Activated CD4-positive, alpha-beta T cell treated with anti-CD3 and anti-CD28 coated beads for 36 hours (primary cell): Measurements from ENCODE around the gene OAF. TPM values are rescaled to one million over a fixed set of nuclear protein-coding genes. Genes with fewer than 3 reads are reported as not detected.

Experiments used
- ATAC-seq: fragments of 200-7000 bp; cut with Tn5 transposase; one replicate; pipeline ENCODE4 v1.10.0; 2021; ENCODE audit warnings: mild to moderate bottlenecking, moderate library complexity
- CTCF ChIA-PET: fragments of 350-600 bp; sonication (Branson Sonifier 250); formaldehyde crosslinking; loops from one replicate; lab custom pipeline; 2021; ENCODE audit warnings: antibody characterized with exemption; lab: Charles Lee
- POLR2A ChIA-PET: fragments of 350-600 bp; sonication (Branson Sonifier 250); formaldehyde crosslinking; loops from one replicate; lab custom pipeline; 2021; ENCODE audit warnings: antibody characterized with exemption, inconsistent platforms; lab: Charles Lee
- DNase-seq: peaks from one replicate; pipeline ENCODE4 v3.0.0-alpha.2; 2020
- H3K27ac Mint-ChIP-seq: one replicate; pipeline ENCODE4 v1.8.0; 2021; ENCODE audit warnings: mixed read lengths
- H3K27me3 Mint-ChIP-seq: one replicate; pipeline ENCODE4 v1.8.0; 2021; ENCODE audit warnings: mixed read lengths
- H3K36me3 Mint-ChIP-seq: one replicate; pipeline ENCODE4 v1.8.0; 2021; ENCODE audit warnings: low read depth, mixed read lengths
- H3K4me1 Mint-ChIP-seq: one replicate; pipeline ENCODE4 v1.8.0; 2021; ENCODE audit warnings: mixed read lengths
- H3K4me3 Mint-ChIP-seq: one replicate; pipeline ENCODE4 v1.8.0; 2021; ENCODE audit warnings: mild to moderate bottlenecking, moderate library complexity, mixed read lengths
- H3K9me3 Mint-ChIP-seq: one replicate; pipeline ENCODE4 v1.8.0; 2021; ENCODE audit warnings: low read depth, mixed read lengths
- intact Hi-C, 2 experiments: fragments of 100-400 bp; cut with DNase I in 1 of 2; cut with micrococcal nuclease in 1 of 2; formaldehyde crosslinking; loops; one replicate each; pipeline versions ENCODE4 v1.14.2 to v1.15.1; 2022 to 2024; cut with DNase I, micrococcal nuclease
- total RNA-seq, 2 experiments: library from RNA; stranded (reverse); gene quantifications; one replicate each; pipeline ENCODE4 v1.2.3, GENCODE V29; 2021

Gene OAF
- total RNA-seq, 2 experiments from 2014 or later, result 1.4 to 1.6 TPM

- H3K4me1 Mint-ChIP-seq, result peaks cover 11% of the 10 kb centered on the region
- ChIA-PET CTCF (interaction anchor here (1.2 to 1.4 kb wide), 3 partner anchors 9 to 97 kb away, joined by 3 to 4 read pairs (median 3); no protein-coding TSS in a partner anchor), POLR2A (interaction anchor here (0.6 kb wide), 1 partner anchor 887 kb away, joined by 3 read pairs; no protein-coding TSS in a partner anchor)
- intact Hi-C loops, result no loop called here
- H3K27me3 Mint-ChIP-seq, result peaks cover 32% of the 10 kb centered on the region
- DNase-seq, result no peak
- no peaks in the 10 kb centered on the region for H3K36me3 Mint-ChIP-seq
- H3K4me3 Mint-ChIP-seq, result no peak overlapping the region
- no peaks in the 10 kb centered on the region for H3K9me3 Mint-ChIP-seq
- ATAC-seq, result no peak
- H3K27ac Mint-ChIP-seq, result no peak overlapping the region
These were observed 3.3 kb upstream of the OAF start for GRCh38 chr11:120207512-120207911.

- DNase-seq, result no peak
- no peaks in the 10 kb centered on the region for H3K36me3 Mint-ChIP-seq
- ChIA-PET CTCF (interaction anchor here (0.7 to 1.4 kb wide), 5 partner anchors 9 to 96 kb away, joined by 3 to 4 read pairs (median 3); no protein-coding TSS in a partner anchor), POLR2A (interaction anchor here (0.6 kb wide), 1 partner anchor 887 kb away, joined by 3 read pairs; no protein-coding TSS in a partner anchor)
- H3K4me3 Mint-ChIP-seq, result no peak overlapping the region
- H3K4me1 Mint-ChIP-seq, result peaks cover 11% of the 10 kb centered on the region
- no peaks in the 10 kb centered on the region for H3K9me3 Mint-ChIP-seq
- no peak overlapping the region for H3K27ac Mint-ChIP-seq
- intact Hi-C loops, result no loop called here
- no peak for ATAC-seq
- peaks cover 31% of the 10 kb centered on the region for H3K27me3 Mint-ChIP-seq
These were observed 2.8 kb upstream of the OAF start for GRCh38 chr11:120208001-120208441.

DNA sequence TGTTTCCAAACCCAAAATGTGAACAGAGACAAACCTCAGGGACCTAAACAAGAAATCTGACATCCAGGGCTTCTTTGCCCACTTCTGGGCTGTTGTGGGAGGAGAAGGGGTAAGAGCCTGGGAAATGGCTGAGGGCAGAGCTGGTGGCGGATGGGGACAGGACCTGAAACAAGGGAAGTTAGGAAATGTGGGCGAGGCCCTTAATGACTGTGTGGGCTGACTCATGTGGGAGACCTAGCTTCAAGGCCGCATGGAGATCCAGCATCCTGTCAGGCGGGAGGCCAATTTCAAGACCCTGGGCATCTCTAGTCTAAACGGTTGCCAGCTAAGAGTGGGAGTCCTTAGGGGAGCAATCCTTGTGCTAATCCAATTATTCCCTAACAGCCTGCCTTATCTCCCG is 2.1 kb upstream of the OAF start:
- no peaks in the 10 kb centered on the region for H3K9me3 Mint-ChIP-seq
- peaks cover 30% of the 10 kb centered on the region for H3K27me3 Mint-ChIP-seq
- intact Hi-C loops, result no loop called here
- CTCF ChIA-PET, result interaction anchor here (0.7 to 1.4 kb wide), 3 partner anchors 9 to 18 kb away, joined by 3 to 4 read pairs (median 3); no protein-coding TSS in a partner anchor
- DNase-seq (no peak), ATAC-seq (no peak)
- H3K36me3 Mint-ChIP-seq, result no peaks in the 10 kb centered on the region
- H3K4me3 Mint-ChIP-seq, result no peak overlapping the region
- no peak overlapping the region for H3K27ac Mint-ChIP-seq
- peaks cover 11% of the 10 kb centered on the region for H3K4me1 Mint-ChIP-seq
- POLR2A ChIA-PET, result no interaction called here

- intact Hi-C loops, result loop anchor here in 1 of 2 experiments (1.0 kb wide), 3 partner anchors 38 to 481 kb away; partner anchors contain the start of gene NECTIN1
- Mint-ChIP-seq H3K36me3 (no peaks in the 10 kb centered on the region), H3K4me3 (peak overlapping the region; percentile 71), H3K27me3 (peaks cover 25% of the 10 kb centered on the region), H3K9me3 (no peaks in the 10 kb centered on the region), H3K4me1 (peaks cover 11% of the 10 kb centered on the region), H3K27ac (peak overlapping the region; percentile 16)
- ATAC-seq (no peak), DNase-seq (peak; percentile 19)
- ChIA-PET CTCF (no interaction called here), POLR2A (no interaction called here)
These were observed 846 bp upstream of the OAF start for GRCh38 chr11:120209746-120210625.

GRCh38 chr11:120211522-120212258 is 858 bp downstream of the OAF start:
- POLR2A ChIA-PET, result no interaction called here
- Mint-ChIP-seq H3K9me3 (no peaks in the 10 kb centered on the region), H3K27me3 (peaks cover 25% of the 10 kb centered on the region), H3K36me3 (no peaks in the 10 kb centered on the region), H3K4me1 (peaks cover 11% of the 10 kb centered on the region), H3K27ac (peak overlapping the region; percentile 34), H3K4me3 (peak overlapping the region; percentile 74)
- intact Hi-C loops, result no loop called here
- DNase-seq (no peak), ATAC-seq (no peak)
- CTCF ChIA-PET, result interaction anchor here (1.2 to 1.3 kb wide), 2 partner anchors 39 to 92 kb away, joined by 4 to 5 read pairs; no protein-coding TSS in a partner anchor

- POLR2A ChIA-PET, result no interaction called here
- no peaks in the 10 kb centered on the region for H3K36me3 Mint-ChIP-seq
- CTCF ChIA-PET, result interaction anchor here (0.6 to 1.3 kb wide), 3 partner anchors 19 to 91 kb away, joined by 3 to 5 read pairs (median 4); no protein-coding TSS in a partner anchor
- H3K27ac Mint-ChIP-seq, result no peak overlapping the region
- peaks cover 11% of the 10 kb centered on the region for H3K4me1 Mint-ChIP-seq
- intact Hi-C loops, result no loop called here
- no peak for DNase-seq
- ATAC-seq, result no peak
- peaks cover 22% of the 10 kb centered on the region for H3K27me3 Mint-ChIP-seq
- no peaks in the 10 kb centered on the region for H3K9me3 Mint-ChIP-seq
- peak overlapping the region; percentile 34 for H3K4me3 Mint-ChIP-seq
These were observed 1.5 kb downstream of the OAF start for GRCh38 chr11:120212259-120212878.

DNA sequence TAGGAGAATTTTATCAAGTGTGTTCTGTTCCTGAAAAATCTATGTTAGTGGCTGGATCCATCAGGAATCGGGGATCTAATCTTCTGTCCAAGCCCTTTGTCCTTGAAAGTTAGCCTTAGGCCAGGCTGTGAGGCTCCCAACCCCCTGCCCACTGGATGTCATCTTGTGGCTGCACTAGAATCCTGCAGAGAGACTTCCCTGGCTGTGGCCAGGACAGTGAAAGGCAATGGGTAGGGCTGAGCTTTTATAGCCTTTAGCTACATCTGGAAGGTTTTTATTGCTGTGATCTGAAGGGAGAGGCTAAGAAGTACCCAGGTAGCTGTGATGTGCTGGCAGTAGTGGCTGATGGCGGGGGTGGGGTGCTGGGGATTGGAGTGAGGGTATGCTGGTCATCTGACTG is 2.1 kb downstream of the OAF start:
- CTCF ChIA-PET, result interaction anchor here (0.6 to 1.3 kb wide), 7 partner anchors 10 to 90 kb away, joined by 3 to 5 read pairs (median 3); no protein-coding TSS in a partner anchor
- Mint-ChIP-seq H3K27ac (no peak overlapping the region), H3K9me3 (no peaks in the 10 kb centered on the region), H3K36me3 (no peaks in the 10 kb centered on the region), H3K4me1 (peaks cover 11% of the 10 kb centered on the region), H3K4me3 (no peak overlapping the region), H3K27me3 (peaks cover 16% of the 10 kb centered on the region)
- no peak for ATAC-seq
- DNase-seq, result no peak
- POLR2A ChIA-PET, result no interaction called here
- intact Hi-C loops, result no loop called here

GRCh38 chr11:120214581-120214980 is 3.7 kb downstream of the OAF start:
- Mint-ChIP-seq H3K27me3 (peaks cover 7% of the 10 kb centered on the region), H3K4me1 (peaks cover 11% of the 10 kb centered on the region), H3K36me3 (no peaks in the 10 kb centered on the region), H3K9me3 (no peaks in the 10 kb centered on the region), H3K27ac (no peak overlapping the region), H3K4me3 (no peak overlapping the region)
- no peak for DNase-seq
- CTCF ChIA-PET, result interaction anchor here (1.0 to 1.1 kb wide), 2 partner anchors 16 to 100 kb away, joined by 3 to 5 read pairs; no protein-coding TSS in a partner anchor
- ATAC-seq, result no peak
- intact Hi-C loops, result no loop called here
- POLR2A ChIA-PET, result no interaction called here

- DNase-seq (no peak), ATAC-seq (no peak)
- Mint-ChIP-seq H3K27ac (no peak overlapping the region), H3K4me3 (no peak overlapping the region), H3K4me1 (peaks cover 5% of the 10 kb centered on the region), H3K9me3 (no peaks in the 10 kb centered on the region), H3K27me3 (peaks cover 5% of the 10 kb centered on the region), H3K36me3 (no peaks in the 10 kb centered on the region)
- ChIA-PET CTCF (no interaction called here), POLR2A (no interaction called here)
- intact Hi-C loops, result no loop called here
These were observed 4.8 kb downstream of the OAF start for GRCh38 chr11:120215634-120216033.

DNA sequence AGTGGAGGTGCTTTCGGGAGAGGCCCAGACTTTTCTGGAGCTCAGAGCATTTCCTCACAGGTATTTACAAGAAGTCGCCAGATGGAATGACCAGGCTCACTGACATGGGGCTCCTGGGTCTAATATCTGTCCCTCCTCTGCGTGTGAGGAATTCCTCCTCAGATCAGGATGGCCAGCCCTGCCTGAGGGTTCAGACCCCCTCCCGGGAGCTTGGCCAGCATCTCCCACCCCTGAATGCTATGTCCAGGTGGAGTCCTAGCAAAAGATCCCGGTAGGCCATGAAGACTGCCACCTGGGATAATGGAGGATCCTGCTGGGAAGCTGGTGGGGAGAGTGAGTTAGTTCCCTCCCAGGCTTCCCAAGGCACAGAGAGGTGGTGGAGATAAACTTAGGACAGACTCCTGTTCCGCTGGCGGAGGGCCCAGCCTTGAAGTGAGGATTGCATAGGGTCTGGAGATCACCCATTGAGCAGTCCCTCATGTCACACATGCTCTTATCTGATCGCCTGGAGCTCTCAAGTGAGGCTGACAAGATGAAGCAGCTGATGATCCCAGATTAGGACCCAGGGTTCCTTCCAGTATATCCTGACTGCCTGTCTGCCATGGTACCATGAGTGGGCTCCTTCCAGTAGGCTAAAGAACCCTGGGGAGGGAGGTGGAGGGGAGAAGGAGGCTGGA is 5.7 kb downstream of the OAF start:
- H3K9me3 Mint-ChIP-seq, result no peaks in the 10 kb centered on the region
- ATAC-seq (no peak), DNase-seq (no peak)
- no peaks in the 10 kb centered on the region for H3K36me3 Mint-ChIP-seq
- CTCF ChIA-PET, result interaction anchor here (0.6 kb wide), 1 partner anchor 23 kb away, joined by 3 read pairs; no protein-coding TSS in a partner anchor
- no peak overlapping the region for H3K27ac Mint-ChIP-seq
- peaks cover 8% of the 10 kb centered on the region for H3K4me1 Mint-ChIP-seq
- H3K27me3 Mint-ChIP-seq, result peaks cover 4% of the 10 kb centered on the region
- POLR2A ChIA-PET, result no interaction called here
- intact Hi-C loops, result no loop called here
- no peak overlapping the region for H3K4me3 Mint-ChIP-seq
